HG03442 (cell line): ENCODE data around the gene MGAT2.
"Not testable (repeated sequence)": the region's sequence is repeated elsewhere in the genome, so short reads cannot be mapped to it uniquely, and the experiment has no call there.

Experiments used
- ATAC-seq: cut with Tn5 transposase; IDR thresholded peaks from one replicate; pipeline ENCODE4 v1.9.1; 2021; ENCODE audit warnings: mild to moderate bottlenecking, moderate library complexity; ENCODE audit not compliant: unreplicated experiment

Gene MGAT2

GRCh38 chr14:49620182-49621113 lies at the start of gene MGAT2, which contains the start of gene RPL36AL:
Gene MGAT2 (plus strand): TSS chr14:49620799. CDS start chr14:49621269, 470 bp downstream.
Gene RPL36AL (minus strand): TSS chr14:49620626. CDS start chr14:49619104, 1,522 bp downstream.
- peak; percentile 91 for ATAC-seq

- no peak for ATAC-seq
Observed at GRCh38 chr14:49574038-49574437, 46.6 kb upstream of the MGAT2 start.

GRCh38 chr14:49578141-49578540 lies 42.5 kb upstream of the MGAT2 start:
- ATAC-seq = no peak

GRCh38 chr14:49579841-49580240 lies 40.8 kb upstream of the MGAT2 start:
- no peak for ATAC-seq

GRCh38 chr14:49581209-49582112 lies 39.1 kb upstream of the MGAT2 start:
- ATAC-seq = no peak

- no peak for ATAC-seq
Observed at GRCh38 chr14:49582113-49582977, 38.3 kb upstream of the MGAT2 start.

- ATAC-seq = no peak
Observed at GRCh38 chr14:49583629-49584028, 37.0 kb upstream of the MGAT2 start.

- no peak for ATAC-seq
Observed at GRCh38 chr14:49584058-49584457, 36.5 kb upstream of the MGAT2 start.

GRCh38 chr14:49584981-49585640 lies 35.5 kb upstream of the MGAT2 start:
- not testable (repeated sequence) for ATAC-seq

- ATAC-seq = peak; percentile 87
Observed at GRCh38 chr14:49585803-49586672, 34.6 kb upstream of the MGAT2 start, which contains the start of gene RPS29. Gene RPS29 (minus strand): TSS chr14:49586380. CDS start chr14:49586346, 34 bp downstream.

- ATAC-seq = peak; percentile 26
Observed at GRCh38 chr14:49586673-49587460, 33.7 kb upstream of the MGAT2 start.

GRCh38 chr14:49589387-49589786 lies 31.2 kb upstream of the MGAT2 start:
- ATAC-seq = no peak

GRCh38 chr14:49593016-49593415 lies 27.6 kb upstream of the MGAT2 start:
- ATAC-seq = peak; percentile 28

- ATAC-seq = peak; percentile 31
Observed at GRCh38 chr14:49594347-49595091, 26.1 kb upstream of the MGAT2 start.

- no peak for ATAC-seq
Observed at GRCh38 chr14:49598189-49598484, 22.5 kb upstream of the MGAT2 start.

GRCh38 chr14:49598485-49599300 lies 21.9 kb upstream of the MGAT2 start, which contains the start of gene LRR1:
Gene LRR1 (plus strand): TSS chr14:49598940. CDS start chr14:49599021, 81 bp downstream.
- ATAC-seq = peak; percentile 43

GRCh38 chr14:49607583-49607982 lies 13.0 kb upstream of the MGAT2 start:
- ATAC-seq = no peak
